Activated gamma-delta T cell (primary cell): ENCODE data around the gene DPP8.
"Not testable (repeated sequence)": the region's sequence is repeated elsewhere in the genome, so short reads cannot be mapped to it uniquely, and the experiment has no call there.

Source experiments
- DNase-seq: peaks from one replicate; lab custom pipeline; 2025; lab: John Stamatoyannopoulos, UW

The DPP8 gene

DNA sequence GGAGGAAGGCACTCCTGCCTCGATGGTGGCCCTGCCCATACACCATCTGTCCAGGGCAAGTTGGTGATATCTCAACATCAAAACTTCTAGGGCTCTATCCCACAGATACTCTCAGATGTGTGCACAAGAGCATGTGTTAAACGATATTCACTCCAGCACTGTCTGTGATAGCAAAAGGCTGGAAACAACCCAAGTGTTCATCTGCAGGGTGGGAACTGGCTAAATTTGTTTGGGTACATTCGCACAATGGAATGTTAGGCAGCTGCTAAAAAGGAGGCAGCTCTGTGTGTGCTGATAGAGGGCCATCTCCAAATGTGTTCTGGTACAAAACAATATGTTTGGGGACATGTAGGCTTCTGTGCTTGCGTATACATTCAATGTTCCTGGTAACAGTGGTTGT is 114.5 kb downstream of the DPP8 start:
- no peak for DNase-seq

DNA sequence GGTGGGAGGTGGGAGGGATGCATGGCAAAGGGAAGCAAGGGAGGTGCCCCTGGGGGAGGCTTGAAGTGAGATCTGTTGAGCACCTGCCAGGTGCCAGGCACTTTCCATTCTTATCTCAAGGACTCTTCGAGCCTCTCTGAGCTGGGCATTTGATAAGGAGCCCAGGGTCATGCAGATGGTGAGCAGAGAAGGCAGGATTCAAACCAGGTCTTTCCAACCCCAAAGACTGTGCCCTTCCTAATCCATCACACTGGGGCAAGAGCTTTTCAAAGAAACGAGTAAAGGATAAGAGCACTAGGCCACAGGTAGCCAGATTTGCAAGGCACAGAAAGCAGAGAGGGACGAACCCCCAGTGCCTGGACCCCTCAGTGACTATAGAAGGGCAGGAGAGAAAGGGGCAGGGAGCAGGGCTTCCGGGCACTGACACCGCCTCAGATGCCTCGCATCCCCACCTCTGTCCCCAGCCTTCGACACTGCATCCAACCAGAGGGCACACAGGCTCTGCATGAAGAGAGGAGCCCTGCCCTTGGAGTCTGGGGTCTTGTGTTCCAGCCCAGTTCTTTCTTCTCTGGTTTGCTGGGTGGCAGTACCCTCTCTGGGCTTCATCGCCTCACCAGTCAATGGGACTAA is 115.8 kb downstream of the DPP8 start:
- no peak for DNase-seq

- DNase-seq = no peak
Measured at GRCh38 chr15:65400760-65401610, 116.5 kb downstream of the DPP8 start.

DNA sequence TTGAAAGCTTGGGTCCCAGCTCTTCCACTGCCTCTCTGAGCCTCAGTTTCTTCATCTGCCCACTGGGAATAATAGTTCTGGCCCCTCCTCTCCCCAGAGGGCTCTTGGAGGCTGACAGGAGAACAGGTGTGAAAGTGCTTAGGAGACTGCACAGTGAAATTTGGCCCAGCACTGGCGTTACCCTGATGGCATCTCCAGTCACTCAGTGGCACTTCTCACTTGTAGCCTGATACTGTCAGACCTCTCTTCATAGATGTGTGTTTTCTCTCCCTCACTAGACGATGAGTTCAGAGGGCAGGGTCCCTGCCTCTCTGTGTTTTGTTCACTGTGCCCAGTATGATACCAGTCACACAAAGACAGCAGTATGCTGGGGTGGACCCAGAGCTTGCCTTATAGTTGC is 117.5 kb downstream of the DPP8 start:
- DNase-seq = no peak

- DNase-seq = no peak
Measured at GRCh38 chr15:65399001-65399706, 118.3 kb downstream of the DPP8 start.

GRCh38 chr15:65398486-65398885 is 119.0 kb downstream of the DPP8 start:
- not testable (repeated sequence) for DNase-seq

DNA sequence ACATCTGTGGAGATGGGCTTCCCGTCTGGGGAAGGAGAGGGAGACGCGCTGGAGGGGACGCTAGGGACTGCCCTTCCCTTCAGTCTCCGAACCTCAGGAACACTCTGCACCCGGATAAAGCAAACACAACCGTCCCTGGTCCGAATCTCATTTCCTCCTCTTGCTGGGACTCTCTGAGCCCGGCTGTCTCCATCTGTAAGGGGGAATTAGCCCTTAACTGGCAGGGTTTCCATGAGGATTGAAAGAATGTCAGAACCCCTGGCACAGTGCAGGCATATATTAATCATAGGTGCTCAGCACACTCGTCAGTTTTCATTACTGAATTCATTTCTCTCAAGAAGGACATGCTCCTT is 120.5 kb downstream of the DPP8 start:
- no peak for DNase-seq

GRCh38 chr15:65396283-65396964 is 121.1 kb downstream of the DPP8 start:
- DNase-seq = no peak

DNA sequence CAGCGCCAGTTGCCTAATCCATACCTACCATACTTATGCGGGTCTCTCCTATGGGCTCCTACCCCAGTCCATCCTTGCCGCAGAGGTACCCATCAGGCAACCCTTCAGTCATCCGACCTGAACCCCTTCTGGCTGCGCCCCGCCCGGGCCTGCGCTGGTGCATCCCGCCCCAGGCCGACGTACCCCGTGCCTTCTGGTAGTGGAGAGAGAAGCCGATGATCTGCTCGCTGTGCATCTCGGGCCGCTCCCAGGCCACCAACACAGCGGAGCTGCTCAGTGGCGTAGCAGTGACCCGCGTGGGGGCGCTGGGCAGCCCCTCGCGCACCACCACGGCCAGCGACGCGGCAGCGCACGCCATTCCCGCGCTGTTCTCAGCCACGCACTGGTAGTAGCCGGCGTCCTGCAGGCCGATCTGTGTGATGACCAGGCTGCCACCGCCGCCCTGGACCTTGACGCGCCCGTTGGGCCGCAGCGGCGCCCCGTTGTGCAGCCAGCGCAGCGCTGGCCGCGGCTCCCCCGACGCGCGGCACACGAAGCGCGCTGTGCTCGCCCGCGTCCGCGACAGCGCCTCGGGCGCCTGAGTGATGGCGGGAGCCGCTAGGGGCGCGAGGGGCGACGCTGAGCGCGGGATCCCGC is 121.8 kb downstream of the DPP8 start:
- no peak for DNase-seq

- DNase-seq = no peak
Measured at GRCh38 chr15:65394936-65395335, 122.6 kb downstream of the DPP8 start.

DNA sequence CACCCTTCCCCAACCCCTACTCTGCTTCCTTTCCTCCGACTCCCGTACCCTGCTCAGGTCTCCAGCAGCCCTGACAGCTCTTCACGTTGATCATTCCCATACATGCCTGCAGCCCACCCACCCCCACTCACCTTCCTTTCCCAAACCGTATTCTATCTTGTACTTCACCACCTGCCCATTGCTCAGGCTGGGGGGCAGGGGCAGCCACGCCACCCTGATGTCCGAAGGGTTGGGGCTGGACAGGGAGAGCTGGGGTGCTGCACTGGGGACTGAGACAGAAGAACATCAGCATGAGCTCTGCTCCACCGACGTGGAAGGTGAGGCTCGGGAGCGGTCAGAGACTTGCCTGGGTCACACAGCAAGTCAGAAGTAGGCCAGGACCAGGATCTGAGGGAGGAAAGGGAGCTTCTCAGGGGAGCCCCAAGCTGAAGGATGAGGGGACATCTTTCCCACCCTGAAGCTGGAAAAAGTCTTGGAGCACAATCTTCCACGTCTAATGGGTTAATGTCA is 123.2 kb downstream of the DPP8 start:
- no peak for DNase-seq

DNA sequence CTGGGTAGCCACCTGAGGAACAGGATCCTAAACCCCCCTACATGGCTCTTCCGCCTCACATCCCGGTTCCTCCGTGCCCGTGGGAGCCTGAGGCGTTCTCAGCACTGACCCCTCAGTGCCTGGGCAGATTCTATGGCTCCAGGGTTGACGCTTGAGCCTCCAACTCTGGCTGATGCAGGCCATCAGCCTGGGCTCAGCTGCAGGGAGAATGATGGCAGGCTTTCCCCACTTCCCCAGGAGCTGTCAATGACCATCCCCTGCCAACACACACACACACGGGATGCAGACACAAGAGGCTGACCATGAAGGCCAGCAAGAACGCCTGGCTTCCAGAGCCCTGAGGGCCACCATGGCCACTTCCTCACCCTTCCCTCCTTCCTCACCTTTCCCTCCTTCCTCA is 123.9 kb downstream of the DPP8 start:
- no peak for DNase-seq

DNA sequence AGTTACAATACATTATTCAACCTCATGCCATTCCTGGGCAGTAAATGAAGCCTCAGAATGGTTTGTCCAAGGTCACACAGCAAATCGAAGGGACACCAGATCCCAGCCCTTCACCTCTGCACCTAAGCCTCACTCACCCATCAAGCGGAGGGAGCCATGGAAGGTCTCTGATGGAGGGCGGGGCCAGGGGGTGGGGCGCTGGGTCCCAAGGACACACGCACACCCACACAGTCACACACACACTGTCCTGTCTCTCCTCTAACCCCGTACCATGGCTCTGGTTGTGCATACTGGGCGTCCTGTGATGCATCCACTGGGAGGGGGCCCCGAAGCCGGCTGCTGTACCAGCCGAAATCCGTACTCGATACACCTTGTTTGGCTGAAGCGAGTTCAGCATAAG is 124.4 kb downstream of the DPP8 start:
- no peak for DNase-seq
